Cardiac fibroblast (primary cell): ENCODE results near the gene ACTL7A.
"Not testable (repeated sequence)": the region's sequence is repeated elsewhere in the genome, so short reads cannot be mapped to it uniquely, and the experiment has no call there.

Source experiments
- DNase-seq, 2 donors: peaks; one replicate each; pipeline versions ENCODE4 v3.0.0 to v3.0.0-alpha.2; 2010; ENCODE audit warnings: low read depth in 2 of 2
- H3K4me3 ChIP-seq, 2 donors: replicated peaks in 1 of 2; 1 replicate in 1 of 2; 2 replicates in 1 of 2; pipeline ENCODE4 v1.5.1; 2011; ENCODE audit warnings: low read depth in 2 of 2, low read length in 2 of 2, mild to moderate bottlenecking in 2 of 2, moderate library complexity in 1 of 2
- TF ChIP-seq, protein P1 (sequence below): IDR thresholded peaks from one replicate; pipeline ENCODE4 v1.5.1; 2011; ENCODE audit warnings: low read depth, mild to moderate bottlenecking, low read length, inconsistent platforms

Gene ACTL7A

DNA sequence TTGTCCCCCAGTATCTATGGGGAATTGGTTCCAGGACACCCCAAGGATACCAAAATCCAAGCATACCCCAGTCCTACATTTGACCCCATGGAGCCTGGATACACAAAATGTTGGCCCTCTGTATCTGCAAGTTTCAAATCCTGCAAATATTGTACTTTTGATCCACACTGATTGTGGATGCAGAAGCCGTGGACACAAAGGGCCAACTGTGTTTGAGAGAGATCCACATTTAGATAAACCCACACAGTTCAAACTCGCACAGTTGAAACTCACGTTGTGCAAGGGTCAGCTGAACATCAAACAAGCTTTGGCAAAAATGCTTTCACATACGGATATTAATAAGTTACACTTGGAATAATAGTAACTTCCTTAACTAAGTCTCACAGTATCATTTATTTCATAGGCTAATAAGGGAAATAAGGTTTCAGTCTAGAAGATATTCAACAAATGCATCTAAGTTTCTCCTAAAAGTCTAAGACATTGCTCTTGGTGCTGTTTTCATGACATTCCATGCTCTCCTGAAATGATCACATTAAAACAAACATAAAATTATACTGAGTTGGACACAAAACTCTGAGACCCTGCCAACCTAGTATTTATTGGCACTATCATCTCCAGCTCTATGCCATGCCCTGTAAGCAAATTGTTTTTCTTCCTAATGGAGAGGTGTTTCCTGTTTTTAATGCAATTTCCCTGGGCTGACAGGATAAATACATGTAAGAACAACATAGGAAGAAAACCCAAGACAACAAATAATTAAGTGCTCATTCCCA lies 32.3 kb downstream of the ACTL7A start:
- no peak overlapping the region for H3K4me3 ChIP-seq
- DNase-seq = no peak
- TF ChIP-seq, protein P1, sequence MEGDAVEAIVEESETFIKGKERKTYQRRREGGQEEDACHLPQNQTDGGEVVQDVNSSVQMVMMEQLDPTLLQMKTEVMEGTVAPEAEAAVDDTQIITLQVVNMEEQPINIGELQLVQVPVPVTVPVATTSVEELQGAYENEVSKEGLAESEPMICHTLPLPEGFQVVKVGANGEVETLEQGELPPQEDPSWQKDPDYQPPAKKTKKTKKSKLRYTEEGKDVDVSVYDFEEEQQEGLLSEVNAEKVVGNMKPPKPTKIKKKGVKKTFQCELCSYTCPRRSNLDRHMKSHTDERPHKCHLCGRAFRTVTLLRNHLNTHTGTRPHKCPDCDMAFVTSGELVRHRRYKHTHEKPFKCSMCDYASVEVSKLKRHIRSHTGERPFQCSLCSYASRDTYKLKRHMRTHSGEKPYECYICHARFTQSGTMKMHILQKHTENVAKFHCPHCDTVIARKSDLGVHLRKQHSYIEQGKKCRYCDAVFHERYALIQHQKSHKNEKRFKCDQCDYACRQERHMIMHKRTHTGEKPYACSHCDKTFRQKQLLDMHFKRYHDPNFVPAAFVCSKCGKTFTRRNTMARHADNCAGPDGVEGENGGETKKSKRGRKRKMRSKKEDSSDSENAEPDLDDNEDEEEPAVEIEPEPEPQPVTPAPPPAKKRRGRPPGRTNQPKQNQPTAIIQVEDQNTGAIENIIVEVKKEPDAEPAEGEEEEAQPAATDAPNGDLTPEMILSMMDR = no peak

DNA sequence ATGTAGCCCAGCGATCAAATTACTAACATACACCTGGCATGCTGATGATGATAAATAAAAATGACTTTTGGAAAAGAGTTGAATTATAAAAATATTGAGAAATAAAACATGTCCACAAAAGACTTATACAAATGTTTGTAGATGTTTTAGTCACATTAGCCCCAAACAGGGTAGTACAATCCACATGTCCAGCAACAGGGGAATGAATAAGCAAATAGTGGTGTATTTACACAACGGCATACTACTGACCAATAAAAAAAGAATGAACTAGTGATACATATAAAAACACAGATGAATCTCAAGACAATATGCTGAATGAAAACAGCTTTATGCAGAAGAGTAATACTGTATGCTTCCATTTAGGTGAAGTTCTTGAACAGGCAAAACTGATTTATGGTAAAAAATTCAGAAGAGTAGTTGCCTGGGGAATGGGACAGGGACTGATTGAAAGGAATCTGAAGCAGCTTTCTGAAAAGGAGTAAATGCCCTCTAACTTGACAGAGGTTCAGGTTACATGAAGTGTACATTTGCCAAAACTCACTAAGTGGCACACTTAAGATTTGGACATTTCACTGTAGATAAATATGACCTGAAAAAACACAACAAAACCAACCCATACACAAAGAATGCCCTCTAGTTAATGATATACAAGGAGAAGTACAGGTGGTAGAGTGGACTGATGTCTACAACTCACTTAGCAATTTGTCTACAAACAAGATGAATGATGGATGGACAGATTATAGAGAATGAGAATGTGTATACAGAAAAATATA lies 35.4 kb downstream of the ACTL7A start:
- no peak for DNase-seq
- H3K4me3 ChIP-seq = no peak overlapping the region
- TF ChIP-seq, protein P1 = no peak

DNA sequence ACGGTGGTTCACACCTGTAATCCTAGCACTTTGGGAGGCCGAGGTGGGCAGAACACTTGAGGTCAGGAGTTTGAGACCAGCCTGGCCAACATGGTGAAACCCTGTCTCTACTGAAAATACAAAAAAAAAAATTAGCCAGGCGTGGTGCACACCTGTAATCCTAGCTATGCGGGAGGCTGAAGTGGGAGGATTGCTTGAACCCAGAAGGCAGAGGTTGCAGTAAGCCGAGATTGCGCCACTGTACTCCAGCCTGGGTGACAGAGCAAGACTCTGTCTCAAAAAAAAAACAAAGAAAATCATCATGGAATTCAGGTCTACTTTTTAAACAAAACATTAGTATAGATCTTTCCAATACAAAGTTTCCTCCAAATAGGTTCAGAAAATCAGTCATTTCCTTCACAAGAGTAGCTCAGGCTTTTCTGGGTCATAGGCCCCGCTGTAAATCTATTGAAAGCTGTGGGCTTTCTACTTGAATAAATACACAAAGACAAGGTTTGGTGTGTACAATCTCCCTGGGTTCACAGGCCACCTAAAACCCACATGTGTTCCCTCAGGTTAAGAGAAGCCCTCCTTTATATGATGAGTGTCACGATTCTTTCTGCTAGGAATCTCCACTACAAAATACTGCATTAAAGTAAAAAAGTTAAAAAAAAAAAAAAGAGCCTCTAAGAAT lies 37.1 kb downstream of the ACTL7A start:
- DNase-seq, H3K4me3 ChIP-seq: not testable (repeated sequence)

DNA sequence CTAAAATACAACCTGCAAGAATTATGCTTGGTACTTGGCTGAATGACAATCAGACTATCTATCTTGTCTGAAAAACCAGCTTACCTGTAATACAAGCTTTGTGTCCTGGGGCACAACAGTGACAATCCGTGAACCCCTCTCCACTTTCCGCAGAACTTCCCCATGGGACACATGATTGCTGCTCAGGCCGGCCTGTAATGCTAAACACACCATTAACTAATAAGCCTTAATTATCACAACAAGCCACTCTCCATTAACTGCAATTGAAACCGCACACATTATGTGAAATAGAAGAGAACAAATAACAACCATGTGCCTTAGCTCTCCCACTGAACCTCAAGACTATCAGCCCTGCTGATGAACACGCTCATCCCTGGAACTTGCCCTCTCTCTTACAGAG lies 38.1 kb downstream of the ACTL7A start:
- DNase-seq = no peak
- TF ChIP-seq, protein P1 = no peak
- no peak overlapping the region for H3K4me3 ChIP-seq

DNA sequence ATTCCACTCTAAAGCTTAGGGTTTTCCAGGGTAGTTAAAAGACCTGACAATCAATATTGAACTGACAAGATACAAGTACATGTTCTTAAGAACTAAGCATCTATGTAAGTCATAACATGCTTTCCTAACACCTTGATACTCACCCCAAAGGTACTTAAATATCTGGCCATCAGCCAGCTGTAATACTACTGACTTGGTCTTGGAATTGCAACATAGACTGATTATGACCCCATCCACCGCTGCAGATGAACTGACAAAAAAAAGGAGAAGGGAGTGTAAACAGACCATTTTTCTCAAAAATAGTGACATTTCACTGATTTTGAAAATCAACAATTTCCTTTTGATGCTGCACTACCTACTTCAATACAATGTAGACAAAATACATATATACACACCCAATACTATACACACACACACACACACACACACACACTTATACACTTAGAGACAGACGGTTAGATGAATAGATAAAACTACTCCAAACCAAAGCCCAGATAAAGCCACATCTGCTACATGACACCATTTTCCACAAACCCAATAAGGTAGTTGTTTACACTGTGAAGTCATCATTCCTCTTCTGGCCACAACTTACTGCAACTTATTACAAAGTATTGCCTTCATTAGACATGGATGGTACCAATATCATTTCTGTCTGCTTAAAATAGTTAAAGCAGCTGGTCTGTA lies 41.5 kb downstream of the ACTL7A start:
- TF ChIP-seq, protein P1 = no peak

DNA sequence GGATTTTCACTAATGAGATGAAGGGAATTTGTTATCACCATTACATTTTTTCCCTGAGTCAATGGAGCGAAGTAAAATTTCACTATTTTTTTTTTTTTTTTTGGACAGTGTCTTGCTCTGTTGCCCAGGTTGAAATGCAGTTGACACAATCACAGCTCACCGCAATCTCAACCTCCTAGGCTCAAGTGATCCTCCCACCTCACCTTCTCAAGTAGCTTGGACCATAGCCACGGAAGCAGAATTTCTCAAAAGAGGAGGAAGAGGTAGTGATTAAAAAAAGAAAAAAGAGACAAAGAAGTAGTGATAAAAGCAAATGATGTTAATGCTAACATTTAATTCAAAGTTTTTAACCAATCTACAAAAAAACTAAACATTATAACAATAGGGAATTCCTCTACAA lies 42.1 kb downstream of the ACTL7A start:
- no peak for DNase-seq
- H3K4me3 ChIP-seq = no peak overlapping the region
- TF ChIP-seq, protein P1 = no peak

More for the DNA sequence above, 41.5 kb downstream of the ACTL7A start:
- no peak for DNase-seq
- no peak overlapping the region for H3K4me3 ChIP-seq
